ENCODE results near the gene PAM16.

GRCh38 chr16:4293822-4294457 lies 57.2 kb downstream of the PAM16 start:
- TF ChIP-seq CTCF (IDR thresholded peaks at IDR 0.05 in 8 of 11, conservative IDR thresholded peaks at IDR 0.05 in 3 of 11) (no peak), POLR2AphosphoS5 (IDR thresholded peaks at IDR 0.05) (no peak)
